Measurements from ENCODE around the gene KIF24. TPM values are rescaled to one million over a fixed set of nuclear protein-coding genes. Genes with fewer than 3 reads are reported as not detected.
"Not testable (repeated sequence)": the region's sequence is repeated elsewhere in the genome, so short reads cannot be mapped to it uniquely, and the experiment has no call there.

The KIF24 gene, protein sequence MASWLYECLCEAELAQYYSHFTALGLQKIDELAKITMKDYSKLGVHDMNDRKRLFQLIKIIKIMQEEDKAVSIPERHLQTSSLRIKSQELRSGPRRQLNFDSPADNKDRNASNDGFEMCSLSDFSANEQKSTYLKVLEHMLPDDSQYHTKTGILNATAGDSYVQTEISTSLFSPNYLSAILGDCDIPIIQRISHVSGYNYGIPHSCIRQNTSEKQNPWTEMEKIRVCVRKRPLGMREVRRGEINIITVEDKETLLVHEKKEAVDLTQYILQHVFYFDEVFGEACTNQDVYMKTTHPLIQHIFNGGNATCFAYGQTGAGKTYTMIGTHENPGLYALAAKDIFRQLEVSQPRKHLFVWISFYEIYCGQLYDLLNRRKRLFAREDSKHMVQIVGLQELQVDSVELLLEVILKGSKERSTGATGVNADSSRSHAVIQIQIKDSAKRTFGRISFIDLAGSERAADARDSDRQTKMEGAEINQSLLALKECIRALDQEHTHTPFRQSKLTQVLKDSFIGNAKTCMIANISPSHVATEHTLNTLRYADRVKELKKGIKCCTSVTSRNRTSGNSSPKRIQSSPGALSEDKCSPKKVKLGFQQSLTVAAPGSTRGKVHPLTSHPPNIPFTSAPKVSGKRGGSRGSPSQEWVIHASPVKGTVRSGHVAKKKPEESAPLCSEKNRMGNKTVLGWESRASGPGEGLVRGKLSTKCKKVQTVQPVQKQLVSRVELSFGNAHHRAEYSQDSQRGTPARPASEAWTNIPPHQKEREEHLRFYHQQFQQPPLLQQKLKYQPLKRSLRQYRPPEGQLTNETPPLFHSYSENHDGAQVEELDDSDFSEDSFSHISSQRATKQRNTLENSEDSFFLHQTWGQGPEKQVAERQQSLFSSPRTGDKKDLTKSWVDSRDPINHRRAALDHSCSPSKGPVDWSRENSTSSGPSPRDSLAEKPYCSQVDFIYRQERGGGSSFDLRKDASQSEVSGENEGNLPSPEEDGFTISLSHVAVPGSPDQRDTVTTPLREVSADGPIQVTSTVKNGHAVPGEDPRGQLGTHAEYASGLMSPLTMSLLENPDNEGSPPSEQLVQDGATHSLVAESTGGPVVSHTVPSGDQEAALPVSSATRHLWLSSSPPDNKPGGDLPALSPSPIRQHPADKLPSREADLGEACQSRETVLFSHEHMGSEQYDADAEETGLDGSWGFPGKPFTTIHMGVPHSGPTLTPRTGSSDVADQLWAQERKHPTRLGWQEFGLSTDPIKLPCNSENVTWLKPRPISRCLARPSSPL (N-terminal part only)
- 0.33 TPM for total RNA-seq

DNA sequence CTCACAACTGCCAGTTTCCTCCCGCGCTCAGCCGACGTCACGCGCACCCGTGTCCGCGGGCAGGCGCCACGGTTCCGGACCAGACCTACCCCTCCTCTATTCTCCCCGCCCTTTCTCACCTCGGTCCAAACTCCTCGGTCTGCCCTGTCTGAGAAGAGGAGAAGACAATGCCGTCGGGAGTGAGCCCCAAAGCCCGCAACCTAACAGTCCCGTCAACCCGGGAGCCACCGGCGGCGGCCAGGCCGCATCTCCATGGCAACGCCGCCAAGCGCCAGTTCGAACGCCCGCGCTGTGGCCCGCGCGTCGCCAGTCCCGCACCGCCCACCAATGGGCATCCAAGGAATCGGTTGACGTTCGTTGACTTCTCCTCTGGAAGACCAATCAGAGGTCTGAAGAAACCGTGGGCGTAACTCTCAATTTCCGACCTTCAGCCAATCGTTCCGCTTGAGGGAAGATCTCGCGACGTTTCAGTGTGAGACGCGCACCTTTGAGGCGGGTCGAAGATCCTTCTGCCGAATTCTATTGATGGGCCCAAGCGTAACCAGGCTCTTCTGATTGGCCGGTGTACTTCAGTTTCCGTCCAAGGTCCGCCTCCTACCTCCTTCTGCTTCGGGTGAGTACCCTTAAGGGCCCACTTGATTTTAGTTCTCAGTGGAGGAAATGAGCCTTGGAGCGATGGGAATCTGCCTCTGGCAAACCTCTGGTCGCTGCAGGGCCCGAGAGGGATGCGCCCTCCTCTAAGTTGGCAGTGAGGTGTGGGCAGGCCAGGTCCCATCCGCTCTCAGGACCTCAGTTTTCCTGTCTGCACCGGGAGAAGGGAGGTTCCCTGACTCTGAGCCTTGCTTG is at the start of gene KIF24, which contains the start of gene NUDT2:
TSS of gene KIF24 (minus strand) at position 282 of the 846 bp plus-strand sequence. CDS start 17,922 bp downstream, outside the sequence.
TSS of gene NUDT2 (plus strand) at position 583 of the 846 bp plus-strand sequence. CDS start 9,471 bp downstream, outside the sequence.
- ATAC-seq (peak; percentile 92), DNase-seq (ENCODE audit: low spot score) (peak; percentile 98)

DNA sequence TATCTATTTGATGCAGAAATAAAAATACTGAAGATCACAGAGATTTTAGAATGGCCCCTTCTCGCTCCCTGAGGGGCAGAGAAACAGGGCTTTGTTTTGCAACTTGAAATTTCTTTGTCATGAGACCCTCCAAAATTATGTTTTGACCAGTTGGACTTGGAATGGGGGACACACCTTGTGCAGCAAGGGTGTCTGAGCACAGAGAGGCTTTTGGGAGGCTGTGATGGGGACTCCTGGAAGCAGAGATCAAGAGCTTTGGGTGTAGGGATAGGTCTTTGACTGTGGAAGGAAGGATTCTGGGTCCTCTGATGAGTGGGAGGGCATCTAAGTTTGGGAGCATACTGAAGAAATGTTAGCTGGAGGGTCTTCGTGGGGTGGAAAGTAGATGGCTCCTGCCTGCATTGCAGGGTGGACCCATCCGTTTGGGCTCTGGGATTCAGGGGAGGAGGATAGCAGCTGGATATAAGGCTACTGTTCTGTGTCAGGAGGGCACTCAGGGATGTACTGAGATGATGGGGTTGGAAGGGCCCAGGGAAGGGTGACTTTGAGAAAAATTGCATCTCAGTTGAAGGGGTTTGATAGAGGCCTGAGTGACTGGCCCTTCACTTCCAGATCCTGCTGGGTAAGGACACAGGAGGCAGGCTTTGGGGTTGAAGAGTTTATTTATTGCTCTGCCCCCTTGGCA is 49.5 kb upstream of the KIF24 start:
- DNase-seq (ENCODE audit: low spot score) (no peak), ATAC-seq (no peak)

DNA sequence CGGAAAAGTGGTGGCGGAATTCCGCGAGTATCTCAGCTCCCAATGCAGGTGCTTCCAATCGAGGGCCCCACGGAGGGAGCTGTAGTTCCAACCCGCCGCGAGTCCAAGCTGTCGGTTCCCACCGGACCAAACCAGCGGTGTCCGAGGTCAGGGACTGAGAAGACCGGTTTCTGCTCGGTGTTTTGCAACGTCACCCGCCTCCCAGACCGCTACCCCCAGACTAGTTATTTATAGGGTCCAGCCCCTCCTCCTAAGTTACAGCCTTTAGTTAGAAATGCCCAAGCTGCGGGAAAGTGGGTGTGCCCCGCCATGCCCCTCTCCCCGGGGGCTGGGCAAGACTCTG is 48.3 kb upstream of the KIF24 start:
- DNase-seq (ENCODE audit: low spot score) = no peak
- ATAC-seq = no peak

DNA sequence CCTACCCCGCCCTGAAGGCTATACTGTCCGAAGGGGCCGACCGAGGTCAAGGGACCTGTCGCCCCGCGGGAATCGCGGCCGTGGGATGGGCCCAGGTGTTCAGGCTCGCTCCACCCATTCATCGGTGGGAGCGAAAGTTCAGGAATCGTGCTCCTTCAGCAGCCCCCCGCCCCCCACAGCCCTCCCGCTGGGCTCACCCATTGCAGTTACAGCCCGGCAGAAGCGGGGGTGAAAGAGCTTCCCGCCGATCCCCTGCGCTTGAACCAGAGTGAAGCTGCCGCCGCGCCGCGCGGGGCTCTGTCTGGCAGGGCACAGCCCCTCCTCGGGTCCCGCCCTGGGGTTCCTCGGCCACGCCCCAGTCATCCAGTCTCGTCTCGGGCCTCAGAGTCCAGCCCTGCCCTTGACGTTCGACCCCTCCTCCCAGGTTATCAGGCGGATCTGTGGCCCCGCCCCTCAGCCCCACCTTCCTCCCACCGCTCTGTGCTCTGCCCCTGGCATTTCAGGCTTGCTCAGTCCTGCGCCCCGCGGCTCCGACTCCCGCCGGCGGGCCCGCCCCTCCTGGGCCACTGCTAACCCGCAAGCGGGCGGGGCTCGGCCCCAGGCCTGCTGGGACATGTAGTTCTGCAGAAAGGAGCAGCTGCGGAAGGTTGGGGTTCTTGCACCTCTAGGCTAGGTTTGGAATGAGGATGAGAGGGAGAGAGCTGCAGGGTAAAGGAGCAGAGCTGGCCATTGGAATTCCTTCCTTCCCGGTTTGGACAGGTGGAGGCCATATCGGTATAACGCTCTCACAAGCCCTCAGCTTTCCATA is 47.7 kb upstream of the KIF24 start, which contains the start of gene MYORG:
TSS of gene MYORG (minus strand) at position 303 of the 808 bp plus-strand sequence. CDS start 3,955 bp downstream, outside the sequence.
- DNase-seq (ENCODE audit: low spot score) (peak; percentile 99), ATAC-seq (peak; percentile 71)

DNA sequence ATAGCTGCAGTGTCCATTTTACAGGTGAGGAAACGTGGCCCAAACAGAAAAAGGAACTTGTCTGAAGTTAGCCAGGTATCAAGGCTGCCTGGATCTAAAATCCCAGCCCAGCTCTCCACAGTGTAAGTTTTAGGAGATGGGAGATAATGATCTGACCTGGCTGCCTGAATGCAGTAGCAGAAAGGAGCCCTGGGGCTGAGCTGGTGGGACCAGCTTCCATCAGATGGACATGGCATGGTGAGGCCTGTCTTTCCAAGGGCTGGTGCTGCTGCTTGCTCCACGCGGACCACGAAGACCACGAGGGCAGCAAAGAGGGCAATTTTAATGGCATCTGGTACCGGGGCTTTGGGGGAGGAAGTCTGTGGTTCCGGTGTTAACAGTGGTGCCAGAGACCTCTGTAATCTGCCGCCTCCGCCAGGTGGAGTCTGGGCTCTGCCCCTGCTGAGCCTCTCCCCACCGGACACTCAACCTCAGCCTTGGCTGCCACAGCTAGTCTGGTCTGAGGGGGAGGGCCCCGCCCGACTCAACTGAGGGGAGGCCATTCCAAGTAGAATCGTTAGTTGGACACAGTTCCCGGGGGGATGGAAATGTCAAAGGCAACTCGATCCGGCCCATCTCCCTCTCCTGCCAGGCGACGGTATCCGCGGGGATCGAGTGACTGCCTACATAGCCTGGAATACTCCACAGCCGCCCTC is 47.0 kb upstream of the KIF24 start:
- DNase-seq (ENCODE audit: low spot score) (peak; percentile 78), ATAC-seq (peak; percentile 50)

DNA sequence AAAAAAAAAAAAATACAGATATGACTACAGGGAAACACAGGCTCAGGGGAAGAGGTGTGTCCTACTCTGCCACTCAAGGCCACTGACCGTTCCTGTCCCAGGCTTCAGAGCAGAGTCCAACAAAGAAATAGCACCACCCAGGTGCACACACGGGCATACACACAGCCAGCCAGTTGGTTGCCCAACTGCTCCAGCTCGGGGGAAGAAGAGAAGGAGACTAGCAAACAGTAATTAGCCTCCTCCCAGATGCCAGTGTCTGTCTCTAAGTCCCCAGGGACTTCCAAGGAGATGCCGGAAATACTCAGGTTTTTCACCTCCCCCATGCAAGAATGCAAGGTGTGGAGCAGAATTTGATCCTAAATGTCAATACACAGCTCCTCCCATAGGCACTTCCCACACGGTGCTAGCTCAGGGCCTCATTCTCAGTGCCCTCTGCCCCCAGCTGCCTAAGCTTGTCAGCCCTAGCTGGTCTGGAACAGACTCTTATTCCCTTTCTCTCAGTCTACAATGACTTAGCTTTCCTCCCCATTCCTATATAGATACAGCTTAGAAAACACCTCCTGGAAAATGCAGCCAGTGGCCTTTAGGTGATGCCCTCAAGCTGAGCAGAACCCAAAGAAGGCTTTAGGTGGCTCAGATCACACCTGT is 46.0 kb upstream of the KIF24 start:
- DNase-seq (ENCODE audit: low spot score) (peak; percentile 90), ATAC-seq (peak; percentile 50)

DNA sequence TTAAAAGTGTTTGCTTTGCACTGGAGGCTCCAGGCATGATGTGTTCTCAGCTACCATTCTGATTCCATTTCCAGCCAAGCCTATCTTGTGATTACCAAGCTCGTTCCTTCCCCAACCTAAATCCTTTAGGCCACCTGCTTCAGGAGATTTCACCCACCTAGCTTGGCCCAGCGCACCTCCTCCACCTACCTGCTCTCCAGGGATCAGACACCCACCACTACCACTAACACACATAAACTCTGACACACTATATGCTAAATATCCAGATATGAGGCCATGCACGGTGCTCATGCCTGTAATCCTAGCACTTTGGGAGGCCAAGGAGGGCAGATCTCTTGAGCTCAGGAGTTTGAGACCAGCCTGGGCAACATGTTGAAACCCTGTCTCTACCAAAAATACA is 45.3 kb upstream of the KIF24 start:
- no peak for DNase-seq (ENCODE audit: low spot score)
- no peak for ATAC-seq

DNA sequence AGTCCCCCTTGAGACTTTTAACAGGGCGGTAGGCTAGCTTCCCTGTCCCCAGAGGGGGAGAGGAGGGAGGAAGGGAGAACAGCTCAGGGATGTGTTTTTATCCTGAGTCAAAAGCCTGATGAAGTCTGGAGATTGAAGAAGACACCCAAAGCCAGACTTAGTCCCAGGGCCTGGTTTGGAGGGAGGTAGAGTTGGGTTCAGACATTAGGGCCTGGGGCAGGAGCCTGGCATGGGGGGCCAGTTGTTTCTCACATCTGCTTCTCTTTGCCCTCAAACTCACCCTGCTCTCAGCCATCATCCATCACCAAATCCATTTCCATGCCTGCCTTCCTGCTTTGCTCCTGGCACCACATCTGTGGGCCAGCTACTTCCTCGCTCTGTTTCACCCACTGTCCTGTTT is 44.7 kb upstream of the KIF24 start:
- ATAC-seq = no peak
- no peak for DNase-seq (ENCODE audit: low spot score)

DNA sequence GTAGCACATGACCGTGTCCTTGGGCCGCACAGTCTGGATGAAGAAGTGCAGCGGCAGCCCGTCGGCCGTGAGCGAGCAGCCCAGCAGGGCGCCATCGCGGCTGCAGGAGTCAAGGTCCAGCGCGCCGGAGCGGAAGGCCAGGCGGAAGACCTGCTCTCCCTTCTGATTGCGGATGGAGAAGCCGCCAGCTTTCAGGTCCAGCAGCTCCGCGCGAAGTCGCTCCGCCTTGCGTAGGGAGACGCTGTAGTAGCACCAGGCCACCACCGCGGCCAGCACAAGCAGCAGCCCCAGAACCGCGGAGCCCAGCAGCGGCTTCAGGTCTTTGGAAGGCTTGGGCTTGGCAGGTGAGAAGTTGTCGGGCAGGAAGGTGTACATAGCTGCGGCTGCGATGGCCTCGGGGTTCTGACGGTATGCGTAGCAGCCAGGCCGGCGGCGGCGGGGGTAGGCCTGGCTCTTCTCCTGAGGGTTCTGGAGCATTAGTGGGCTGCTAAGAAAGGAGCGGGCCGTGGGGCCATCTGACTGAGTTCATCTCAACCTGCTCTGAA is 43.5 kb upstream of the KIF24 start:
- no peak for ATAC-seq
- no peak for DNase-seq (ENCODE audit: low spot score)

DNA sequence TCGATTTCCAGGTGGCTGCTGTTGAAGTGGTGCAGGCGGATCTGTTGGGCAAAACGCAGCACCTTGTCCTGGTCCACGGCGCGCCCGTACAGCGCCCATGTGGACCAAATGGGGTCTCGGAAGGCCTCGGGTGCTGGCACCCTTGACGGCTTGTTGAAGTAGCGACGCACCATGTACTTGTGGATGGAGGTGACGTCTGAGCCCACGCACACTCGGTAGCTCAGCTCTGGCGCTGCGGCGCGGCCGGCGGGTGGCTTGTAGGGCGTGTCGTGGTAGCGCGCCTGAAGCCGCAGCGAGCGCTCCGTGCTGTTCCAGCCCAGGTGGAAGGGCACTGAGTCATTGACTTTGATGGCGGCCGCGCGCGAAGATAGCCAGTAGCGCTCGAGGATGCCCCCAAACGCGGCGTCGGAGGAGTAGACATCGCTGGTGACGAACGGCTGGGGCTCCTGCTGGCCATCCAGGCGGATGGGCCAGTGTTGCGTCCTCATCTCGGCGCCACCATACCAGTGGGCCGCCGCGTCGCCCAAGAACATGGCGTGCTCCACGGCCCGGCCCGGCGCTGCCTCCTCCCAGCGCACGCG is 42.9 kb upstream of the KIF24 start:
- ATAC-seq = no peak
- no peak for DNase-seq (ENCODE audit: low spot score)

DNA sequence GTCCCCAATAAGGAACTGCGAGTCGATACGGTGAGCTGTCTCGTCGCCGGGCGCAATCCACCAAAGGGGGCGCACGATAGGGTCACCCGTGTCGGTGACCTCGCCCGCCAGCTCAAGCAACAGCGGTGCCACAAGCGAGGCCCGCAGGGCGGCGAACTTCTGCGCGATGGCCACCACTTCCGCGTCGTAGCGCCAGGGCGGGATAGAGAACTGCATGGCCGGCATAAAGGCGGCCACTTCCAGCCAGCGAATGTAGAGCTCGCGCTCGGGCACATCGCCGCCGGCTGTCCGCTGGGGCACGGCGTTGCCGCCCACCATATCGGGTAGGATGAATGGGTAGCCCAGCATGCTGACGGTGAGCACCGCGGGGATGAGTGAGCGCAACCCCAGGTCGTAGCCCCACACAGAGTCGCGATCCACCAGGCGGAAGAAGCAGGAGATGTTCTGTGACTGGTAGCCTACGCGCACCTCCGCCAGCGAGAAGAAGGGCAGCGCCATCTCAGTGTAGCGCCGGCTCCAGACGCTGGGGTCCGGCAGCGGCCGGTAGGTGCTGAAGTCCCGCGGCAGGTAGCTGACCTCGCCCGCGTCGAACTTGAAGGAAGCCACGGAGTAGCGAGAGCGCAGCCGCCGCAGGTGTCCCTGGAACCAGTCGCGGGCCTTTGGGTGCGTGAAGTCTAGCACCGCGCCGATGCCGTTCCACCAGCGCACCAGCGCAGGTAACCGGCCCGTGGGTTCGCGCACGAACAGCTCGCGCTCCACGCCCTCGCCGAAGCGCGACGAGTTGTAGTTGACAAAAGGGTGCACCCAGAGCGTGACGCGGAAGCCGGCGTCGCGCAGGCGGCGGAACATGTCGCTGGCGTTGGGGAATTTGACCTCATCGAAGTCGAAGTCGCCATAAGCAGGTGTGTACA is 42.2 kb upstream of the KIF24 start:
- DNase-seq (ENCODE audit: low spot score) (no peak), ATAC-seq (no peak)

DNA sequence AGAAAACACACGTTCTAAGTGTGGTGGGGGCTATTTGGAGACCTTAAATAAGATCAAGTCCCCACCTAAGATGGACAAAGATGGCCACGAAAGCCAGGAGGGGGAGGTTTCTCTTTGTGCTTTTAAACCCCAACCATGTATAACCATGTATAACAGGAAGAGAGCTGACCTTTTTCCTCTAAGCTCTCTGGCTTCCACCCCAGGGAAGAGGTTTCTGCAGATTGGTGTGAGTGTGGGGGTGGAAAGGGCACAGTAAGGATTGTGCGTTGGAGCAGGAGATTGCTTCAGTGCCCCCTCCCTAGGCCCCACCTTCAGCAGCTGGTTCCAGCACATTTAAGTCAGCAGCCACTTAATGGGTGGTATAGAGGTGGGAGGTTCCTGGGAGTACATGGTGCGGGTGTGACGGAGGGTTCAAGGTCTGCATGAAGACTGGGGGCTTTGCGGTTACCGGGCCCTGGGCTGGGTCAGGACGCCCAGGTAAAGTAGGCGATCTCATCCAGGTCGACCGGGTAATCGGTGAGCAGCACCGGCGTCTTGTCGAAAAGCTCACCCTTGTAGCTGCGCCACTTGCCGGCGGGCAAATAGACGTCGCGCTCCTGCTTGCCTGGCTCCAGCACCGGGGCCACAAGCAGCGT is 41.4 kb upstream of the KIF24 start:
- DNase-seq (ENCODE audit: low spot score) (no peak), ATAC-seq (peak; percentile 52)

DNA sequence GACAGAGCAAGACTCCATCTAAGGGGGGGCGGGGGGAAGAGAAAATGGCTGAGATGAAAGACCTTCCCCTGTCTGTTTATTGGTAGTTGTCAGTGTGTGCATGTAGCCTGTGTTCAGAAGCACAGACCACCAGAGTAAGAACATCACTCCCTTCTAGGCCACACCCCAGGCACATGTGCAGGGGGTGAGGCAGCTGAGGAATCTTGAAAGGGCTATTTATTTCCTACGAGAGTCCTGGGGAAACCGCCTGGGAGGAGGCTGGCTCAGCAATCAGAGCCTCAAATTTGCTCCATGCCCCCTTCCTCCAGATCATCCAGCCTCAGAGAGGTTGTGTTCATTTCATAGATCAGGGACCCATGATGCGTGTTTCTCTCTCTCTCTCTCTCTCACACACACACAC is 40.6 kb upstream of the KIF24 start:
- DNase-seq (ENCODE audit: low spot score) = no peak
- ATAC-seq = no peak

DNA sequence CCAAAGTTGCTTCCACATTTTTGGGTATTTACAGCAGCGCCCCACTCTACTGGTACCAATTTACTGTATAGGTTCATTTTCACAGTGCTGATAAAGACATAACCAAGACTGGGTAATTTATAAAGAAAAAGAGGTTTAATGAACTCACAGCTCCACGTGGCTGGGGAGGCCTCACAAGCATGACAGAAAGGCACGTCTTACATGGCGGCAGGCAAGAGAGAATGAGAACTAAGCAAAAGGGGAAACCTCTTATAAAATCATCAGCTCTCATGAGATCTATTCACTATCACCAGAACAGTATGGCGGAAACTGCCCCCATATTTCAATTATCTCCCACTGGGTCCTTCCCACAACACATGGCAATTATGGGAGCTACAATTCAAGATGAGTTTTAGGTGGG is 39.7 kb upstream of the KIF24 start:
- not testable (repeated sequence) for DNase-seq (ENCODE audit: low spot score); ATAC-seq

DNA sequence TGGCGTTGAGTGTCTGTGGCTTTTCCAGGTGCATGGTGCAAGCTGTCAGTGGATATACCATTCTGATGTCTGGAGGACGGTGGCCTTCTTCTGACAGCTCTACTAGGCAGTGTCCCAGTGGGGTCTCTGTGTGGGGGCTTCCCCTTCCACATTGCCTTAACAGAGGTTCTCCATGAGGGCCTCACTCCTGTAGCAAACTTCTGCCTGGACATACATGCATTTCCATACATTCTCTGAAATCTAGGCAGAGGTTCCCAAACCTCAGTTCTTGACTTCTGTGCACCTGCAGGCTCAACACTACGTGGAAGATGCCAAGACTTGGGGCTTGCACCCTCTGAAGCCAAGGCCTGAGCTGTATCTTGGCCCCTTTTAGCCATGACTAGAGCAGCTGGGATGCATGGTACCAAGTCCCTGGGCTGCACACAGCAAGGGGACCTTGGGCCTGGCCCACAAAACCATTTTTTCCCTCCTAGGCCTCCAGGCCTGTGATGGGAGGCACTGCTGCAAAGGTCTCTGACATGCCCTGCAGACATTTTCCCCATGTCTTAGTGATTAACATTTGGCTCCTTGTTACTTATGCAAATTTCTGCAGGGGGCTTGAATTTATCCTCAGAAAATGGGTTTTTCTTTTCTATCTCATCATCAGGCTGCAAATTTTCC is 38.8 kb upstream of the KIF24 start:
- DNase-seq (ENCODE audit: low spot score); ATAC-seq: not testable (repeated sequence)
